Inflammatory macrophage treated with lipopolysaccharide for 1 hour (primary cell): Measurements from ENCODE around the gene UBAP1.
"Not testable (repeated sequence)": the region's sequence is repeated elsewhere in the genome, so short reads cannot be mapped to it uniquely, and the experiment has no call there.

Experiments
- DNase-seq, 2 donors: peaks; one replicate each; pipeline ENCODE4 v3.0.0-alpha.2; 2020 to 2022

The UBAP1 gene

GRCh38 chr9:34271265-34272006 lies 92.6 kb downstream of the UBAP1 start:
- no peak for DNase-seq

- no peak for DNase-seq
Observed at GRCh38 chr9:34272101-34272541, 93.3 kb downstream of the UBAP1 start.

- not testable (repeated sequence) for DNase-seq
Observed at GRCh38 chr9:34273588-34273987, 94.7 kb downstream of the UBAP1 start.

GRCh38 chr9:34275811-34276210 lies 97.0 kb downstream of the UBAP1 start:
- DNase-seq, result no peak

GRCh38 chr9:34276772-34277171 lies 97.9 kb downstream of the UBAP1 start:
- DNase-seq, result no peak

GRCh38 chr9:34279411-34279810 lies 100.6 kb downstream of the UBAP1 start:
- no peak for DNase-seq

- no peak for DNase-seq
Observed at GRCh38 chr9:34282096-34282495, 103.3 kb downstream of the UBAP1 start.

GRCh38 chr9:34289159-34289558 lies 110.3 kb downstream of the UBAP1 start:
- no peak for DNase-seq

GRCh38 chr9:34291023-34291422 lies 112.2 kb downstream of the UBAP1 start:
- DNase-seq, result peak; percentile 60 to 77

- no peak for DNase-seq
Observed at GRCh38 chr9:34291423-34291822, 112.6 kb downstream of the UBAP1 start.

GRCh38 chr9:34292552-34292951 lies 113.7 kb downstream of the UBAP1 start:
- DNase-seq, result no peak

GRCh38 chr9:34301064-34301463 lies 122.2 kb downstream of the UBAP1 start:
- not testable (repeated sequence) for DNase-seq
